HG02884 (cell line): Measurements from ENCODE around the gene DAAM1.

Experiments used
- ATAC-seq: cut with Tn5 transposase; IDR thresholded peaks from one replicate; pipeline ENCODE4 v1.9.1; 2021; ENCODE audit warnings: mild to moderate bottlenecking, moderate library complexity; ENCODE audit not compliant: unreplicated experiment

Gene DAAM1

DNA sequence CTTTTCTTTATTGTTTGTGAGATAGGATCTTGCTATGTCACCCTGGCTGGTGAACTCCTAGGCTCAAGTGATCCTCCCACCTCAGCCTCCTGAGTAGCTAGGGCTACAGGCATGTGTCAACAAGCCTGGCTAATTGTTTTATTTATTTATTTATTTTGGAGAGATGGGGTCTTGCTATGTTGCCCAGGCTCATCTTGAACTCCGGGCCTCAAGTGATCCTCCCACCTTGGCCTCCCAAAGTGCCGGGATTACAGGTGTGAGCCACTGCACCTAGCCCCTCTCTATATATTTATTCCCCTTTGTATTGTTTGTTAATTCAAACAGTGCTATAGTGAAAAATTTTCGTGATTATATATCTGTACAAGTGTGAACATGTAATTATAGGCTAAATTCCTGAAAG, 123.3 kb downstream of the DAAM1 start:
- ATAC-seq = no peak

DNA sequence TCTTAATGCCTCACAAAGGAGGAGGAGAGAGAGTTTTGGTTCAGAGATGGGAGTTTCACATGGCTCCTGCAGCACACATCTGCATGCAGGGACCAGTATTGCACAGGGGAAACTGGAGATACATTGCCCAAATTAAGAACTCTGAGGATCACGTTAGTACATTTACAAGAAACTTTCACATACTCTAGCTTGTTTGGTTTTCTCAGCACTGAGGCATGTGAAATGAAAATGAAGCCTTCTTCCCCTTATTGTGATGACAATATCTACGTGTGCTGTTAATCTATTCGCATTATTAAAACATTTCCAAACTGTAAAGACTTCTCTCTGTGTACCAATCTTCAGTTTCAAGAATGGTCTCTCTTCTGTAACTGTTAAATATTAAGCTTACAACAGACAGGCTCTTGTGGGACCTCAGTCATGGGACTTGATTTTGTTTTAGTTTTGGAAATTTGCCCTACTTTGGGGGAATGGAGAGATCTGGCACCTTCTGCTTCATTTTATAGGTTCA, 124.7 kb downstream of the DAAM1 start:
- peak; percentile 56 for ATAC-seq

DNA sequence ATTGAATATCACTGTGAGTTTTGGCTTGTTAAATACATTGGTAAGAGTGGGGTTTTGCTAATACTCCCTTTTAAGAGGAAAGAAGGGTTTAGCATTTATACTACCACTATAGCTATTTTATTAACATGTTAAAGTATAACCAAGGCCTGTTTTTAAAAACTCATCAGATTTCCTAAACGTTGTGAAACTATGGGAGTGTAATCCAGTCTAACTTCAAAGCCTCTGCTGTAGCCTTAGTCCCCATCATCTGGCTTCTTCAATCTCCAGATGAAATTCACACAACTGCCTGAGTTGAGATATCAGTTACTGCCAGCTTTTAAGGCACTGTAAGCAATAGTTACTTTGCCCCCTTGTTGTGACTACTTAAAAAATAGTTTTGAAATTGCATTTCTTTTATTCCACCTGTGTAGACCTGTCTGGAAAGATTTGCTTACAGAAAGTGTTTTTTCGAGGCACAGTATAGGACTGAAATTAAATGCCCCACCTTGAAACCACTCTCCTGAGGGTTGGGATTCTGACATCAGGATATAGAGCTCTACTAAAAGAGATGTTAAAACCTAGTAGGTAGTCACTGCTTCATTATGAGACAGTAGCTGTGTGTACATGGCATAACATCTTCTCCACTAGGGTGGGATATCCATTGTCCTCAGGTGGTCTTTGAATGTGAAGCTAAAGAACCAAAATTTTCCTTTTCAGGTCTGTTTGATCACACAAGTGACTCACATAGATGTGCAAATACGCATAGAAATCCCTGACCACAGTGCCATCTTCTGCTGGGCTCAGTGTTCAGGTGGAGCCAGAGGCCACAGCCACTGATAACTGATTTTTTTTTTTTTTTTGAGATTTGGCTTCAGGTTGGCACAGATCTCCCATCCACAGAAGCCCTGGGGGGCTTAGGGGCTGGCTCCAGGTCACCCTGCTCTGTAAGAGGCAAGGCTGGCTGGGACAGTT, 125.5 kb downstream of the DAAM1 start:
- no peak for ATAC-seq

DNA sequence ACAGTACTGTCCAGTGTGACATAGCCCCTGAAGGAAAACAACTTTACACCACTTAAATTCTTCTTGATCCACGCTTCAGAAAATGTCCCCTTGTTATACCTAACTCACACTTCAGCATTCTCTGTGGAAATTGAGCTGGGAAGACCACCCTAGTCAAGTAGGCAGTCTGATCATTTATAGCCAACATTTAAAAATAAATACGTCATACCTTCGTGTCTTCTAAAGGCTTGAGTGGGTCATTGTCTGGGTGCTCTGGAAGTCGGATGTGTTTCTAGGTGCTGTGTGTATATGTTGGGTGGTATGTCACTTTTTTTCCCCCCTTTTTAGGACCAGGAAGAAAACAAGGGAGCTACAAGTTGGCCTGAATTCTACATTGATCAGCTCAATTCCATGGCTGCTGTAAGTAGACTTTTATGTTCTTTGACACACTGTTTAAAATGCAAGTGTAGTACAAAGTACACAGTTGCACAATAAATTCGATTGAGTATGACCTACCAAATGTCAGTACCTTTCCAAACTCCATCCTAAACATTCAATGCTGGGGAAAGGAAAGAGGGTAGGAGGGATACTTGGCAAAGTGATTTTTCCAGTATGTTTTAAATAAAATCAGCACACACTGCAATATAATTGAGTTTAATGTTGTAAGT, 126.6 kb downstream of the DAAM1 start:
- no peak for ATAC-seq

DNA sequence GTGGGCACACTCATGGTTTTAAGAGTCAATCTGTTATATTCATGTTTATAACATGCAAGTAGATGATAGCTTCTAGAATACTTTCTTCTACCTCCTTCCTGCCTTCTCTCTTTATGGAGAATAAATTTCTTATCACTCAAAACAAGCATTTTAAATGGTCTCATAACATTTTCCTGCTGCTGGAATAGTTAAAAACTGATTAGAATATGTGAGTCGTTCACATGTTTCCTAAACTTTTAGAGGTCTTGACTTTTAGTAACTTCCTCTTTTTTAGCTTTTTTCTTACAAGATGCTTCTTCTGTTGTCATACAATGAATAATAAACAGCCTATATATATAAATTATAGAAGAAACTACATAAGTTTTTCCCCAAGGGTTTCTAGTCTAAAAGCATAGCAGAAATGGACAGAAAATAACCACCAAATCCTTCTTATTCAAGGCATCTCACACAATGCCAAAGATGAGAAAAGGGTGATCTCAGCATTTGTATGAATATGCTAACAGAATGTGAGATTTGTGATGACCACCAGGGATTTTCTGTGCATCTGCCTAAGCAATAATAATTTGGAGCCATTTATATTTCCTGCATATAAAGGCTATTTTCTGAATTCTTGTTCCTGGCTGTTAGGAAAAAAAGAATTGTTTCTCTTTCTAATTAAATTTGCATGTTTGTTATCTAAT, 127.8 kb downstream of the DAAM1 start:
- ATAC-seq = no peak

DNA sequence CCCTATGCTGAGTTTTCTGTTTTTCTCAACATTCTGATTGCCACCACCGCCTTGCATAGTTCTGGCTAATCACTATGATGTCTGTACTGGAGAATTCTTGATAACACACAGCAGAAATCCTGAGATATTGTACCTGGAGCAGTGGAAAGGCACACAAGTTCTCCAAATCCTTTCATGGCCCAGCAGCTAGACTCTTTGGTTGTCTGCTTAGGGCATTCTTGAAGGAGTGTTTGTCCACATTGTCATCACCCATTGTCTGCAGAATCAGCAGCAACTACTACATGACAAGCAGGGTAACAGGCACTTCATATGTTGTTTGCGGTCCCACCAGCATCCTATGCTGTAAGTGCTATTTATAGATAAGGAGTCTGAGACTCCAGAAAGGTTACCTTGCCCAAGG, 128.9 kb downstream of the DAAM1 start:
- no peak for ATAC-seq

DNA sequence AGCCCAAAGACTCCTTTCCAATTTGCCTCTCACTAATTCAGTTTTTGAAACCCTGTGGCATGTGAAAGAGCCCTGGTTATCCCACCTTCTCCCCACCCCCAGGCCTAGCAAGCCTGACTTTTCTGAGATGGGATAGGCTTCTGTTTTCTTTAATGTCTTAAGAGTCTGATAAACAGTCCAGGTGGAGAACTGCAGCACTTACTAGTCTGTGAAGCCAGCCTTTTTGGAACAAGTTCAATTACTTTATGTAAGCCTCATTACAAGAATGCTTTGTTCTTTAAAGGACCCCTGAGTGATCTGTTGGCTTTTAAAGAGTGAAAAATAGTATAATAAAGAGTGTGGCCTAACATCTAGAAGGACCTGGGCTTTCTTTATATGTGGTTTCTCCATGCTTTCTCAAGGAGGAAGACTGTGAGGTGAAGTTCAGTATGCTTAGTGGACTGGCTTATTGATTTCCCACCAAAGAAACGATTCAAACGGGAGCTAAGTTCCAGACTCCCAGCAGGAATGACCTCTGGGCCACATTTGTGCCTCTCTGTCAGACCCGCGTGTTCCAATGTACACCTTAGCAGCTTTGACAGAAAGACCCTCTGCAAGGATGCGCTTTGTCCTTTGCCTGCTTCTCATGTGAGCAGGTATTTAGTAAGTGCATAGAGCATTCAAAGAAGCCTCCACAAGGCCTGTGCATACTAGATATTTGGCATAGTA, 129.5 kb downstream of the DAAM1 start:
- ATAC-seq = no peak

DNA sequence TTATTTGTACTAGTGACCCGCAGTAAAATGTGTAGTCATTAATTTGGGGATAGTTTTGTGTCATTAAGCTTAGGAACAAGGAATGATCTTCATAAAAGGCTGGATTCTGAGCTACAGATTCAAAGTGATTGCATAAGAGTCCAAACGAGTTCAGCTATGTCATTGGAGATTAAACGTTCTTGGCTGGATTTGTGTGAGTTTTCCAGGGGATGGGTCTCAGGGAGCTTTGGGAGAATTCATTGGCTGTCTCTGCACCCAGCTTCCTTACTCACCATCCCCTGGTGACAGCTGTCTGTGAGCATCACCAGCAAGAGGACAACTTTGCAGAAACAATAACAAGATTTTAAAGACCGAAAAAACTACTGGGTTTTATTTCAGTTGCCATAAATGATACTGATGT, 130.4 kb downstream of the DAAM1 start:
- ATAC-seq = no peak

DNA sequence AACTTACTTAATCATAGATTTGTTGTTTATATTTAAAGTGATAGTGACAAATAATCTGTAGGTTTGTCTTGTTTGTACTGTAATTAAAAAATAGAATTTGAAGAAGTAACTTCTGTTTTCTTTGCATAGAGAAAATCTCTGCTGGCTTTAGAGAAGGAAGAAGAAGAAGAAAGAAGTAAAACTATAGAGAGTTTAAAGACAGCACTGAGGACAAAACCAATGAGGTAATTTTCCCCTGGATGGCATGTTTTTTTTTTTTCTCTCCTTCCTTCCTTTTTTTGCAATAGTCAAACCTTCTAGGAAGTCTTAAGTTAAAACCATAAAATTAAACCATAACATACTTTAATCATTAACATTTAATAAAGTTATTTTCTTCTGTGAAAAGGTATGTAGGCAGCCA, 131.9 kb downstream of the DAAM1 start:
- no peak for ATAC-seq

DNA sequence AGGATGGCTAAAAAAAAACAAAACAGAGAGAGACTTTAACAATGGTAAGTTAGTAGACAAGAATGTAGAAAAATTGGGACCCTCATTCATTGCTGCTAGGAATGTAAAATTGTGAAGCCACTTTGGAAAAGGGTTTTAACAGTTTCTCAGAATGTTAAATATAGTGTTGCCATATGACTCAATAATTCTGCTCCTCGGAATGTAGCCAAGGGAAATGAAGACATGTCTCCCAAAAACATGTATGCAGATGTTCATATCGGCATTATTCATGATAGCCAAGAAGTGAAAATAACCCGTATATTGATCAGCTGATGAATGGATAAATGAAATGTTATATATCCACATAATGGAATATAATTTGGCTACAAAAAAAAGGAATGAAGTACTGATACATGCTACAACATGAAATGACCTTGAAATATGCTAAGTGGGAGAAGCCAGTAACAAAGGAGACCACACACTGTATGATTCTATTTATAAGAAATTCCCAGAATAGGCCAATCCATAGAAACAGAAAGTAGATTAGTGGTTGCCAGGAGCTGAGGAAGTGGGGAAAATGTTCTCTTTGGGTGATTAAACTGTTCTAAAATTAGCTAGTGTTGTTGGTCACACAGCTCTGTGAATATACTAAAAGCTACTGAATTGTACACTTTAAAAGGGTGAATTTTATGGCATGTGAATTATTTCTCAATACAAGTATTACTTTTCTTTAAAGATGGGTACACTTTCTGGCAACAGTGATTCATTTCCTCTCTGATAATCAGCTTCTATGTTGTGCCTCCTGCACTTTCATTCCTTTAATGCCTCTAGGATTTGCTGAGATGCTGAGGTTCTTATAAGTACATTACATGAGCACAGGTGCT, 132.5 kb downstream of the DAAM1 start:
- ATAC-seq = no peak

DNA sequence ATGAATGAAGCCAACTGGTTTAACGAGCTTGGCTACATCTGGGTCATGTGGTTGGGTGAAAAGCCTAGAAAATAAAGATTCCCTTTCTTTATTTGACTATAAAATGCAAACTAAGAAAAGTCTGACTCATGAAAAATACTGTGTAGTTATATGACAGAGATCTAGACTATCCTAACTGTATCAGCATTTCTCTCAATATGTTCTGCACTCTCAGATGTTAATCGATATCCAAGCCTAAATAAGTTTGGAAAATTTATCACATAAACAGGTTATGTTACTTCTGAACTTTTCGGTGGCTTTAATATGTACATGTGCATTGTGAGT, 133.1 kb downstream of the DAAM1 start:
- no peak for ATAC-seq

DNA sequence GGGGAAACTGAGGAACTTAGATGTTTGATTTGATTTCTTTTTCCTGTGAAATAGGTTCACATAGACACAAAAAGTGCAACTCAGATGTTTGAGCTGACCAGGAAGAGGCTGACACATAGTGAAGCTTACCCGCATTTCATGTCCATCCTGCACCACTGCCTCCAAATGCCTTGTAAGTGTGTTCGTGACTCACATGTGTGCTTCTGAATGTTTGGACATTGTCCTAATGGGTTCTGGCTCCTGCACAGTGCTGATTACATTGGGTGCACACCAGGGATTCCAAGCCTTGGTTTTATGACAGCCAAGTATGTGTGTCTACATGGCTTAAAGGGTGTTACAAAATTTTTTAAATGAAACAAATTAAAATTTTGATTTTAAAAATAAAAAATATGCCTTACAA, 137.4 kb downstream of the DAAM1 start:
- no peak for ATAC-seq

DNA sequence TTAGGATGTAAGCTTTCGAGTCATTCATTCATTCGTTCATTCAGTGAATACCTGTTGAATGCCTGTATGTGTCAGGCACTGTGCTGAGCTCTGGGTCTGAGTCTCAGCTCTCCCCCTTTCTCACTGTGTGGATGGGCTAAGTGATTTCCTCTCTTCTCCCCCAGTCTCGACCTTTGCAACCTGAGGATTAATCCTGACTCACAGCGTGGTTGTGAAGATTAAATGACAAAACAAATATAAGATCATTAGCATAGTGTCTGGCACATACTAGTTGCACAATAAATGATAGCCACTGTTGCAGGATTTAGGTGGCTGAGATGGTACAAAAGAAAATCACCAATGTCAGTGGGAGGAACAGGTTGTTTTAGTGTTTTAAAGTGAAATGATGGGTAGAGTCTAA, 140.0 kb downstream of the DAAM1 start:
- ATAC-seq = no peak

DNA sequence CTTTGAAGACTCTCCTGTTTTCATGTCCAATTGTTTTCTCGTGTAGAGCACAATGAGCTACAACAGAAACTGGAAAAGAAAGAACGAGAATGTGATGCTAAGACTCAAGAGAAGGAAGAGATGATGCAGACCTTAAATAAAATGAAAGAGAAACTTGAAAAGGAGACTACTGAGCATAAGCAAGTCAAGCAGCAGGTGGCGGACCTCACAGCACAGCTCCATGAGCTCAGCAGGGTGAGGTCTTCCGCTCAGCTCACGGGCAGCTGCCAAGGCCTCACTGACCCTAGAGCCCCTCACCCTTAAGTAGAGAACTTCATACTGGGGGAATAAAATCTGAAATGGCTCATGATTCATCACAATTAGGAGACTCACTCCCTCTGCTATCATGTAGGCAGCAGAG, 142.0 kb downstream of the DAAM1 start:
- ATAC-seq = peak; percentile 47

DNA sequence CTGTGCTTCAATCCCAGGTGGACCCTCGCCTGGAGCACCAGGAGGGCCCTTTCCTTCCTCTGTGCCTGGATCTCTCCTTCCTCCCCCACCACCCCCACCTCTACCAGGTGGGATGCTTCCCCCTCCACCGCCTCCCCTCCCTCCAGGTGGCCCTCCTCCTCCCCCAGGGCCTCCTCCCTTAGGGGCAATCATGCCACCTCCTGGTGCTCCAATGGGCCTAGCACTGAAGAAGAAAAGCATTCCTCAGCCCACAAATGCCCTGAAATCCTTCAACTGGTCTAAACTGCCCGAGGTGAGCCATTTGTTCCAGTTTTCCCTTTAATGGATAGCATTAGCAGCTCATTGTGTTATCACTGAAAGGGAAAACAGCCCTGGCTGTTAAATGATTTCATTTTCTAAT, 142.8 kb downstream of the DAAM1 start:
- ATAC-seq = no peak

DNA sequence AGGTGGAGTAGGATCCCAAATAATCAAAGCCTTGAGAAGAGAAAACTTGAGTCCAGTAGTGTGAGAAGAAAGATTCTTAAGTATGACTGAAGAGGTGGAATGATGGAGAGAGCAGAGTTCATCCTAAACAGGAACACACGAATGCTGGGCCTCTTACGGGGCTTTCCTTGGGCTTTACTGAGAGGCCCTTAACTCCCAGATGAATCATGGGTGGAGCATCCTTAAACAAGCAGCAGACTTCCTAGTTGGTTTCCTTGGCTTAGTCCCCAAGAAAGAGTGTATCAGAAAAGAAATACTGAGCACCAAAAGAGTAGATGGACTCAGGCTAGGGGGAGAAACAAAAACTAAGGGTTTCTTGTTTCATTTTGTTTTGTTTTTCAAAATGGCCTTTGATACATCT, 144.3 kb downstream of the DAAM1 start:
- no peak for ATAC-seq

DNA sequence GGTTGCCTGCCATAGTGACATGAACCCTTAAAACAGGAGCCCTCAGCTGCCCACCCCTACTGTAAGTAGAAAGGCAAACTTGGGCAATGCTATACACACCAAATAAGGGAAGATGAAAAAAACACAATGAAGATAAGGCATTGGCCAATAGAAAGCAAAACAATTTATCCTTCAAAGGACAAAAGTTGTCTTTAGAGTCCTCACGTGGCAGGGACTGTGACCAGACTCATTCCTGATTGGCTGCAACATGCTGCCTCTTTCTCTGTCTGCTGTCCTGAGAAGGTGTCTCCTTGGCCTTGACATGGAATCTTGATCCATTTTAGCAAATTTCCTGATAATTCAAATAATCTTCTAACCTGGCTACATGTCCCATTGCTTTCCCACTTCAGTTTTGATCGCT, 144.8 kb downstream of the DAAM1 start:
- ATAC-seq = no peak

DNA sequence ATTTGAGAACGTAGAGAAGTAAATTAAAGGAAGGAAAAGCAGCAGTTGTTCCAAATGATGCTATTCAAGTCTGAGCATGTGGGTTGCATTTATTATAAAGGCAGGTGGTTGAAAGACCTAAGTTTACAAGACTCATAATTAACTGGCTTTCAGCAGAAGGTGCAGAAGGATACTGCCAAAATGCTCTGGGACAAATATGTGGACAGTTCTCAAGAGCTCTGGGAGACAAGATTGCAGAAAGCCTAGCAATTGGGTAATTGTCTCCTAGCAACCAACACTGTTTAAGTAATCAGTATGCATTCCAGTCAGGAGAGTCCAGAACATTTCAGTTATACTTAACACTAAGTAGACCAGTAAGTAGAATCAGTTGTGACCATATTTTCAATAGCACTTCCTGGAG, 145.2 kb downstream of the DAAM1 start:
- no peak for ATAC-seq

DNA sequence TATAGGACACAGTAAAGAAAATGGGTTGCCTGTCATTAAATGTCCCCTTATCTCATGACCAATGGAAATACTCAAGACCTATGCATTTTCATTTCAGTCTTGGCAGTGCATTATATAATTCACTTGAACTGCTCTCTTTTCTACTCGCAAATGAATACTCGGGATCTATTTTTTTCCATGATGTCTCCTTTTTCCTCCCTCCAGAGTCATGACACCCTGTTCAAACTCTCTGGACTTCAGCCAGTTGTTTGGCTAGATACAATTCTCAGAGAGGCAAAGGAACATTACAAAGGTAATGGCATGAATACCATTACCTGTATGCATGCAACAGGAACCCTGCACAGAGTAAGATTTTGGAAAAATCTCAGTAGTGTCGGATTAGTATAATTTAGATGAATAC, 145.8 kb downstream of the DAAM1 start:
- no peak for ATAC-seq

DNA sequence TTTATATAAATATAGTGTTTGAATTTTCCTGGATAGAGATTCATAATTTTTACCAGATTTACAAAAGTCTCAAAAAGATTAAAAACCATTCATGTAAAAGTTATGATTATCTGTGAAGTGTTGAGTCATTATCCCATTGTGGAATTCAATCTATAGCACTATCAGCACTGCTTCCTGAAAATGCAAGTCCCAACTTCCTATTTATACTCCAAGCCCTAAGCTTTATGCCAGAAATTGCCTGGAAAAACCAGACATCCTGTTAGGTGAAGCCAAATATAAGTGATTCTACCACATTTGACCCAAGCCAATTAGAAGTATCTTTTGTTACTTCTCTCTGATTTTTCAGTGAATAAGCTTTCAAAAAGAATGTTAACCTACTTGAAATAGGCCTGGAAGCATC, 147.6 kb downstream of the DAAM1 start:
- no peak for ATAC-seq
